ENCODE measurements around the gene OR2AT4.

GRCh38 chr11:75096456-75097172, at the start of gene OR2AT4:
- TF ChIP-seq POLR2AphosphoS5 (IDR thresholded peaks at IDR 0.05) (no peak), CTCF (IDR thresholded peaks at IDR 0.05) (no peak)
